HEK293T (cell line): ENCODE results near the gene HLA-DRB1.

Experiments
- CTCF ChIA-PET: fragments of 350-600 bp; formaldehyde crosslinking; extraction: SDS; loops from one replicate; lab custom pipeline; 2021; ENCODE audit warnings: antibody characterized with exemption, inconsistent platforms; lab: Yijun Ruan, JAX
- POLR2A ChIA-PET: fragments of 350-600 bp; formaldehyde crosslinking; extraction: SDS; loops from one replicate; lab custom pipeline; 2020; ENCODE audit warnings: antibody characterized with exemption, inconsistent platforms; lab: Yijun Ruan, JAX
- DNase-seq: peaks from one replicate; pipeline ENCODE4 v3.0.0; 2012; ENCODE audit warnings: mixed read lengths; ENCODE audit errors: extremely low spot score
- ARNT ChIP-seq: fragments of 450-650 bp; IDR thresholded peaks from 2 replicates; pipeline ENCODE4 v1.6.1; 2017; ENCODE audit warnings: mild to moderate bottlenecking
- BHLHE40 ChIP-seq: fragments of 450-650 bp; IDR thresholded peaks from 2 replicates; pipeline ENCODE4 v1.6.1; 2016; ENCODE audit warnings: mild to moderate bottlenecking, moderate library complexity, borderline replicate concordance
- CTBP1 ChIP-seq: fragments of 450-650 bp; IDR thresholded peaks from 2 replicates; pipeline ENCODE4 v1.6.1; 2016; ENCODE audit warnings: borderline replicate concordance
- ELF4 ChIP-seq: fragments of 450-650 bp; IDR thresholded peaks from 2 replicates; pipeline ENCODE4 v1.6.1; 2017; ENCODE audit warnings: antibody characterized with exemption
- FOXA1 ChIP-seq: fragments of 450-650 bp; IDR thresholded peaks from 2 replicates; pipeline ENCODE4 v1.6.1; 2016; ENCODE audit warnings: mild to moderate bottlenecking
- FOXK2 ChIP-seq: fragments of 450-650 bp; IDR thresholded peaks from 2 replicates; pipeline ENCODE4 v1.6.1; 2016; ENCODE audit warnings: mild to moderate bottlenecking
- FOXM1 ChIP-seq: fragments of 450-650 bp; IDR thresholded peaks from 2 replicates; pipeline ENCODE4 v1.6.1; 2017; ENCODE audit warnings: mild to moderate bottlenecking, borderline replicate concordance
- HDGF ChIP-seq: fragments of 450-650 bp; IDR thresholded peaks from 2 replicates; pipeline ENCODE4 v1.6.1; 2017; ENCODE audit warnings: antibody characterized with exemption, borderline replicate concordance
- L3MBTL2 ChIP-seq: fragments of 450-650 bp; conservative IDR thresholded peaks from 2 replicates; pipeline ENCODE4 v1.6.1; 2016; ENCODE audit warnings: mild to moderate bottlenecking
- LEF1 ChIP-seq: fragments of 450-650 bp; IDR thresholded peaks from 2 replicates; pipeline ENCODE4 v1.6.1; 2017; ENCODE audit warnings: mild to moderate bottlenecking, borderline replicate concordance
- NFRKB ChIP-seq: fragments of 450-650 bp; IDR thresholded peaks from 2 replicates; pipeline ENCODE4 v1.6.1; 2016; ENCODE audit warnings: mild to moderate bottlenecking, moderate library complexity
- PKNOX1 ChIP-seq: fragments of 450-650 bp; IDR thresholded peaks from 2 replicates; pipeline ENCODE4 v1.6.1; 2016
- SP1 ChIP-seq: fragments of 450-650 bp; IDR thresholded peaks from 2 replicates; pipeline ENCODE4 v1.6.1; 2017
- SUZ12 ChIP-seq: fragments of 450-650 bp; IDR thresholded peaks from 2 replicates; pipeline ENCODE4 v1.6.1; 2016; ENCODE audit warnings: mild to moderate bottlenecking
- TARDBP ChIP-seq: fragments of 450-650 bp; IDR thresholded peaks from 2 replicates; pipeline ENCODE4 v1.6.1; 2016
- ZNF384 ChIP-seq: fragments of 450-650 bp; IDR thresholded peaks from 2 replicates; pipeline ENCODE4 v1.6.1; 2016

HLA-DRB1 gene

DNA sequence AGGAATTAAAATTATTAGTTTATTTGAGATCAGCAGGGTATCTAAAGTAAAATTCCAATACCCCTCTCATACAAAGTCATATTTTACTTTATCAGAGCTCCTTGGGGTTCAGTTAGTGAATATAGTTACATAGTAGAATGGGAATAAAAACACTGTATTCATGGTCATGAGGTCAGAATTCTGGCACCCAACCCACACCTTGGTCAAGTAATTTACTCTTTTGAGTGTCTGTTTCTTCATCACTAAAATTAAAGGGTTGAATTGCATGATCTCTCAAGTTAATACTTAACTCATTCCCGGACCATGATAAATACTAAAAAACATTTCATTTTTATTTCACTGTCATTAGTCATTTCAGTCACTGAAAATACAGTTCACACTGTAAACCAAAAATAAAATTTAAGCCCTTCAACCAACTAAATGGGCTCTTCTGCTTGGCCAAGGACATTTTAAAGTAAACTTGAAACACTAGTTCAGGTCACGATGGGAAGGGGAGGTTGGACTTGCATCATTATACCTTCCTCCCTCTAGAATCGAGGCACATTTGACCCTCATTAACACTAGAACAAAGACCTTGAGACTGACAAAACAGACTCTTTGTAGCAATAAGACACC, 21.1 kb upstream of the HLA-DRB1 start:
- POLR2A ChIA-PET, result no interaction called here
- TF ChIP-seq ARNT (no peak), BHLHE40 (no peak), ZNF384 (no peak), SUZ12 (no peak), ELF4 (no peak), NFRKB (no peak), L3MBTL2 (no peak), FOXM1 (no peak), TARDBP (no peak), HDGF (no peak), PKNOX1 (no peak)
- CTCF ChIA-PET, result no interaction called here

GRCh38 chr6:32609731-32610640, 20.3 kb upstream of the HLA-DRB1 start:
- POLR2A ChIA-PET, result no interaction called here
- DNase-seq, result peak; percentile 92
- CTCF ChIA-PET, result interaction anchor here (0.6 to 0.7 kb wide), 2 partner anchors 13 to 90 kb away, joined by 3 to 4 read pairs; no protein-coding TSS in a partner anchor
- TF ChIP-seq HDGF (no peak), PKNOX1 (no peak), FOXK2 (no peak), FOXA1 (no peak), BHLHE40 (no peak), ARNT (no peak)

More for the DNA sequence above, 21.1 kb upstream of the HLA-DRB1 start:
- no peak for DNase-seq

GRCh38 chr6:32609391-32609730, 19.7 kb upstream of the HLA-DRB1 start:
- ChIA-PET POLR2A (no interaction called here), CTCF (interaction anchor here (0.6 to 0.7 kb wide), 2 partner anchors 13 to 91 kb away, joined by 3 to 4 read pairs; no protein-coding TSS in a partner anchor)
- no peak for DNase-seq
- TF ChIP-seq HDGF (no peak), PKNOX1 (no peak), ELF4 (no peak), BHLHE40 (no peak), ARNT (no peak), CTBP1 (no peak), SP1 (no peak), LEF1 (no peak), FOXM1 (no peak), FOXA1 (no peak), ZNF384 (no peak), L3MBTL2 (no peak), TARDBP (no peak), SUZ12 (no peak), NFRKB (no peak), FOXK2 (no peak)

DNA sequence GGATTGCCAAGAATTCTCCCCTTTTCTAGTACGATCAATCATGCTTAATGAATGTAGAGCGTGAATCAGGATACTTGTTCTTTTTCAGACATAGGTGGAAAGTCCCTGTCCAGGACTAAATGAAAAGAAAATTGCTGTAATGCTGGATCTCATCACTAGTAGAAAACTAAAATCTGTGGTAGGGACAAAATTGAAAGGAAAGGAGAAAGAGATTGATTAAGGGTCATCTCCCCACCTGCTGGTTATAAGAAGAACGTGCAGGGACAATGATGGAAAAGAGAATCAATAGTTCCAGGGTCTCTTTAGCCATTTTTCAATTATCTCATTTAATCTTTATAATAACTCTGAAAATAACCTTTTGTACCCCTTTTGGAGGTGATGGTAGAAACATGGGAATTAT, 18.7 kb upstream of the HLA-DRB1 start:
- CTCF ChIA-PET, result no interaction called here
- DNase-seq, result no peak

More for the DNA sequence above, 18.7 kb upstream of the HLA-DRB1 start:
- POLR2A ChIA-PET, result no interaction called here
- no peak for TF ChIP-seq ELF4
- TF ChIP-seq NFRKB, result no peak
- no peak for TF ChIP-seq L3MBTL2
- TF ChIP-seq HDGF, result no peak
- TF ChIP-seq ARNT, result no peak
- no peak for TF ChIP-seq PKNOX1
- TF ChIP-seq CTBP1, result no peak
- no peak for TF ChIP-seq SUZ12
- no peak for TF ChIP-seq SP1
- TF ChIP-seq FOXA1, result no peak
- TF ChIP-seq TARDBP, result no peak
- no peak for TF ChIP-seq LEF1
- no peak for TF ChIP-seq BHLHE40
- no peak for TF ChIP-seq ZNF384
